Transverse colon (tissue), 4 donors: ENCODE results near the gene PPP1R1A.

Source experiments
- CTCF ChIP-seq, 5 experiments: fragments of 200-600 bp in 3 of 5; fragments of 450-650 bp in 2 of 5; sonication (generic) in 3 of 5; IDR thresholded peaks; 1 replicate in 2 of 5; 2 replicates in 3 of 5; pipeline ENCODE4 v1.5.1; 2016 to 2017; ENCODE audit warnings: antibody characterized with exemption in 5 of 5, inconsistent platforms in 3 of 5, mild to moderate bottlenecking in 2 of 5, moderate library complexity in 1 of 5
- EP300 ChIP-seq: sonication (generic); formaldehyde crosslinking; IDR thresholded peaks from one replicate; pipeline ENCODE4 v1.6.1; 2017; ENCODE audit warnings: antibody characterized with exemption, low read depth
- POLR2A ChIP-seq: fragments of 450-650 bp; IDR thresholded peaks from one replicate; pipeline ENCODE4 v1.6.1; 2016; ENCODE audit warnings: antibody characterized with exemption, mild to moderate bottlenecking, moderate library complexity
- POLR2AphosphoS5 ChIP-seq, 3 donors: sonication (generic); formaldehyde crosslinking; IDR thresholded peaks; one replicate each; pipeline ENCODE4 v1.6.1; 2016; ENCODE audit warnings: antibody characterized with exemption in 3 of 3

- TF ChIP-seq CTCF (IDR thresholded peaks at IDR 0.05) (no peak), POLR2AphosphoS5 (IDR thresholded peaks at IDR 0.05) (no peak), EP300 (no peak), POLR2A (no peak)
Measured at GRCh38 chr12:54538136-54538700, 50.2 kb downstream of the PPP1R1A start.
